ENCODE results near the gene SLC2A4RG. TPM values are rescaled to one million over a fixed set of nuclear protein-coding genes. Genes with fewer than 3 reads are reported as not detected.
A peak's percentile ranks its signal among the peaks of the same experiment; 100 is the strongest.

Gene SLC2A4RG
- total and polyA plus RNA-seq, 9 donors: 2.2 to 199 (median 103) TPM

DNA sequence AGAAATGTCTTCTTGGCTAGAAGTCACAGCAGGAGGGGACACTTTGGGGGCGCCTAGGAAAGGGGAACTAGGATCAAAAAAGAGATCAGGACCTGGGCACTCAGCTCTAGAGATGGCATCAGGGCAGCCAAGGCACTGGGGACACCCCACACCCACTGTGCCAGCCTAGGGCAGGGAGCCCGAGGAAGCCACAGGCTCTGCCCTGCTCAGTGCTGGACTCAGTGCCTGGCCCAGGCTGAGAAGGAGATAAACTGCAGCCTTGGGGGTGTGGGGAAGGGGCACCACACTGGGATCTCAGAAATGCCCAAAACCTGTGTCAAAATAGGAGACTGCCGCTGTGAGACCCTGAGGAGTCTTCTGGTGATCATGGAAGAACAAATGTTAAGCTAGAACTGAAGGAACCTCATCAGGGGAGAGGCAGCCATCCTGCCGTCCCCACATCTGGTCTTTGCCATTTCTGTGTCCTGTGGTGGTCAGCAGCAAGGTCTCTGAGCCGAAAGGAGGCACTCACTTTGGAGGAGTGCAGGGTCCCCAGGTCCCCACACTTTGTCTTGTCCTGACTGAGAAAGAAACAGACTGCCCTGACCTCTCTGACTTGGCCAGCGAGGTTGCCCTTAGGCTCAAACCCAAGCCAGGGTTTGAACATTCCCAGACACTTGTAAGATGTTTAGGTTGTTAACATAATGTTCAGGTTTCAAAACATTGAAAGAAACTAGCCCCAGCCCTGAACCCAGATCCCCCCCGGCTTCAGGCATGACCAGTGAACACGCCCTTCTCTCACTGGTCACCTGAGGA is 34.1 kb upstream of the SLC2A4RG start:
- TF ChIP-seq, protein P1, sequence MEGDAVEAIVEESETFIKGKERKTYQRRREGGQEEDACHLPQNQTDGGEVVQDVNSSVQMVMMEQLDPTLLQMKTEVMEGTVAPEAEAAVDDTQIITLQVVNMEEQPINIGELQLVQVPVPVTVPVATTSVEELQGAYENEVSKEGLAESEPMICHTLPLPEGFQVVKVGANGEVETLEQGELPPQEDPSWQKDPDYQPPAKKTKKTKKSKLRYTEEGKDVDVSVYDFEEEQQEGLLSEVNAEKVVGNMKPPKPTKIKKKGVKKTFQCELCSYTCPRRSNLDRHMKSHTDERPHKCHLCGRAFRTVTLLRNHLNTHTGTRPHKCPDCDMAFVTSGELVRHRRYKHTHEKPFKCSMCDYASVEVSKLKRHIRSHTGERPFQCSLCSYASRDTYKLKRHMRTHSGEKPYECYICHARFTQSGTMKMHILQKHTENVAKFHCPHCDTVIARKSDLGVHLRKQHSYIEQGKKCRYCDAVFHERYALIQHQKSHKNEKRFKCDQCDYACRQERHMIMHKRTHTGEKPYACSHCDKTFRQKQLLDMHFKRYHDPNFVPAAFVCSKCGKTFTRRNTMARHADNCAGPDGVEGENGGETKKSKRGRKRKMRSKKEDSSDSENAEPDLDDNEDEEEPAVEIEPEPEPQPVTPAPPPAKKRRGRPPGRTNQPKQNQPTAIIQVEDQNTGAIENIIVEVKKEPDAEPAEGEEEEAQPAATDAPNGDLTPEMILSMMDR (IDR thresholded peaks at IDR 0.05): no peak
- TF ChIP-seq EP300 (IDR thresholded peaks at IDR 0.05) (no peak), POLR2A (IDR thresholded peaks at IDR 0.05) (no peak)
- WGBS, 3 donors: 86 to 91% (median 88%) methylated on average over 8 of the region's 8 CpGs
- Histone ChIP-seq H3K27ac (no peak overlapping the region), H3K4me3 (no peak overlapping the region), H3K27me3 (no peaks in the 10 kb centered on the region), H3K4me1 (ENCODE audit: insufficient read depth) (peaks cover 8% of the 10 kb centered on the region), H3K36me3 (no peaks in the 10 kb centered on the region), H3K9me3 (no peaks in the 10 kb centered on the region)
- intact Hi-C loops (cut with DNase I): no loop called here
- peak in 1 of 5 donors; percentile 31 for DNase-seq

DNA sequence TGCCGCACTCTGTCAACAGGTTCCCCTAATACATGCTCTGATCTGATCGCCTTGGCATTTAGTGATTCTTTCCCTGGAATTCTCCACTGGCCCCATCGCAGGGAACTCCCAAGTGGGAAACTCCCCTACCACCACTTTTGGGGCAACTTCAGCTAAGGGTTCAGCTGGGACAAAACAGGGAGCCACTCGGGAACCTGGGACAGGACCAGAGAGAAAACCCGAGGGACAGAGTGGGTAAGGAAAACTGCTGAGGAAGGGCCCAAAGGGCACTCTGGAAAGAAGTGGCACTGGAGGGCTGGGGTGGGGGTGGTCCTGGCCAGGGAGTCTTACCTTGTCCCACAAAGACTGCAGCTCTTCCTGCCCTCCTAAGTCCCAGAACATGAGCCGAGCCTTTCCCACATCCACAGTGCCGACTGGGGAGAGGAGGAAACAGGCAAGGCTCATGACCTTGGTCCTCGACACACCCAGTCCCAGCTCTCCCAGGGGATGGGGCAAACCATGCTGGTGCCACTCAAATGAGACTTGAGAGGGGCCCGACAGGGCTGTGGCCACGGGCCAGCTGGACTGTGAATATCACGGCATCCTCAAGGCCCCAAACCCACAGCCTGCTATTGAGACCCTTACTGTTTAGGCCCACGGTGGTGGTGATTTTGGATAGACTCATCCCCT is 33.4 kb upstream of the SLC2A4RG start:
- Histone ChIP-seq H3K4me1 (ENCODE audit: insufficient read depth) (peaks cover 8% of the 10 kb centered on the region), H3K4me3 (peak overlapping the region; percentile 83), H3K36me3 (no peaks in the 10 kb centered on the region), H3K27ac (no peak overlapping the region), H3K9me3 (no peaks in the 10 kb centered on the region), H3K27me3 (no peaks in the 10 kb centered on the region)
- peak in 1 of 5 donors; percentile 42 for DNase-seq
- 65 to 86% (median 69%) methylated on average over 12 of the region's 12 CpGs for WGBS, 3 donors
- intact Hi-C loops (cut with DNase I): no loop called here
- TF ChIP-seq POLR2A (IDR thresholded peaks at IDR 0.05): no peak
- TF ChIP-seq, protein P1 (IDR thresholded peaks at IDR 0.05): no peak
- no peak for TF ChIP-seq EP300 (IDR thresholded peaks at IDR 0.05)

DNA sequence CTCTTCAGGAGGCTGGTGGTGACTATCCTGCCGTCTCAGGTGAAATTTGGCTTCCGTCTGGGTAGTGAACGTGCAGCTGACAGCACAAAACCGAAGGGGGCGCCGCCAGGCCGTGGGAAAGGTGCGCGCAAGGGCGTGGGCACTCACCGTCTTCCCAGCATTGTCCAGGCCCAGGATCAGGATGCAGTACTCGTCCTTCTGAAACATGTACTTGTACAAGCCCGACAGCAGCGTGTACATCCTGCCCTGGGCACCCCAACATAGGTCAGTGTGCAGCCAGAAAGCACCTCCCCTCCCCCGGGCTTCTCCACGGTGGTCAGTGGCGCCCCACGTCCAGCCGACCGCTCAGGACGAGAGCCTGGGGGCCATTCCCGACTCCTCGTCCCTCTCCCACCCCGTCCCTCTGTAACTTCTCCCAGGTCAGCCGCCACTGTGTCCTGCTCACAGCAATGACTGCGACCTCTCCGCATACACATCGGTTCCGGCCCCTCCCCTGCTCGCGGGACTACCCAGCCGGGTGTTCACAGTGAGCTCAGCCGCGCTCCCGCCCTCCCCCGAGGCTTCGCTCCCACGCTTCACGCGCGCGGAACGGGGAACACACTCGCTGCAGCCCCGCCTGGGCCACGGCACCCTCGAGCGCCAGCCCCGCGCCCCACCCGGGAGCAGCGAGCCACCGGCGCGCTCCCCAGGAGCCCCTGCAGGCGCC is 32.6 kb upstream of the SLC2A4RG start:
- WGBS, 3 donors: 1 to 4% (median 3%) methylated on average over 48 to 56 of the region's 56 CpGs
- intact Hi-C loops (cut with DNase I): no loop called here
- no peaks in the 10 kb centered on the region for H3K9me3 ChIP-seq

More for the DNA sequence above, 32.6 kb upstream of the SLC2A4RG start:
- H3K4me3 ChIP-seq: peak overlapping the region; percentile 83
- TF ChIP-seq POLR2A (IDR thresholded peaks at IDR 0.05): no peak
- TF ChIP-seq, protein P1 (IDR thresholded peaks at IDR 0.05): no peak
- H3K36me3 ChIP-seq: peaks cover under 1% of the 10 kb centered on the region
- H3K4me1 ChIP-seq (ENCODE audit: insufficient read depth): peaks cover 8% of the 10 kb centered on the region
- peak overlapping the region; percentile 50 to 88 for H3K27ac ChIP-seq
- H3K27me3 ChIP-seq: no peaks in the 10 kb centered on the region
- DNase-seq: peak in 4 of 5 donors; percentile 34 to 69 (median 54)
